SIG-M5 (cell line): ENCODE data around the gene GTF3C1.

Source experiments
- DNase-seq: peaks from one replicate; lab custom pipeline; 2025; lab: John Stamatoyannopoulos, UW

Gene GTF3C1

DNA sequence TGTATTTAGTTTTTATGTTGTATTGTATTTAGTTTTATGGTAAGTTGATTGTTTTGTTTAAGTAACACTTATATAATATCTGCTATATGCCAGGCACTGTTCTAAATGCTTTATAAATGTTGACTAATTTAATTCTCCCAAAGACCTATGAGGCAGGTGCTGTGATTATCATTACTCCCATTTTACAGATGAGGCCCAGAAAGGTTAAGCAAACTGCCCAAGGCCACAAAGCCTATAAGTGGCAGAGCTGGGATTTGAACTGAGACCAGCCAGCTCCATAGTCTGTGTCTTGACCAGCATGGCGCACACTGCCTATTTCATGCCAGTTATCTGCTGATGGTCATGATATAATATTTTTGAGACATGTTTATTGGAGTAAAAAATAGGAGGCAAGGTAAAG lies 123.8 kb downstream of the GTF3C1 start:
- no peak for DNase-seq

GRCh38 chr16:27424772-27425498 lies 124.8 kb downstream of the GTF3C1 start:
- DNase-seq, result no peak

- DNase-seq, result no peak
Measured at GRCh38 chr16:27421961-27422740, 127.6 kb downstream of the GTF3C1 start.

GRCh38 chr16:27417047-27417671 lies 132.6 kb downstream of the GTF3C1 start:
- DNase-seq, result no peak

GRCh38 chr16:27414788-27415431 lies 134.8 kb downstream of the GTF3C1 start:
- peak; percentile 27 for DNase-seq

GRCh38 chr16:27413956-27414355 lies 135.8 kb downstream of the GTF3C1 start:
- DNase-seq, result no peak

DNA sequence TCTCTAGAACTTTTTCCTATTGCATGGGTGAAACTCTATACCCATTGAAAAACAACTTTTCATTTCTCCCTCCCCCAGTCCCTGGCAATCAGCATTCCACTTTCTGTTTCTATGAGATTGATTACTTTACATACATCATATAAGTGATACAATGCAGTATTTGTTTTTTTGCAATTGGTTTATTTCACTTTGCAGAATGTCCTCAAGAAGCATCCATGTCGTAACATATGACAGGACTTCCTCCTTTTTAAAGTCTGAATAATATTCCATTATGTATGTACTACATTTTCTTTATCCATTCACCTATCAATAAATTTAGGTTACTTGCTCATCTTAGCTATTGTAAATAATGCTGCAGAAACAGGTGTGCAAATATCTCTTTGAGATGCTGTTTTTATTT lies 139.0 kb downstream of the GTF3C1 start:
- DNase-seq, result no peak
